GM12801 (cell line): Measurements from ENCODE around the gene ADD1.

Experiments
- CTCF ChIP-seq: IDR thresholded peaks from one replicate; pipeline ENCODE4 v1.5.1; 2011; ENCODE audit warnings: control low read depth; ENCODE audit not compliant: insufficient read length; ENCODE audit errors: extremely low read depth

ADD1 gene

GRCh38 chr4:2946812-2947600 is 103.4 kb downstream of the ADD1 start:
- no peak for TF ChIP-seq CTCF

- TF ChIP-seq CTCF, result no peak
Observed at GRCh38 chr4:2947926-2948325, 104.3 kb downstream of the ADD1 start.

- TF ChIP-seq CTCF, result no peak
Observed at GRCh38 chr4:2948895-2949781, 105.5 kb downstream of the ADD1 start.

GRCh38 chr4:2949782-2950125 is 106.1 kb downstream of the ADD1 start:
- no peak for TF ChIP-seq CTCF

- TF ChIP-seq CTCF, result no peak
Observed at GRCh38 chr4:2950221-2950989, 106.8 kb downstream of the ADD1 start.

- no peak for TF ChIP-seq CTCF
Observed at GRCh38 chr4:2953496-2953895, 109.9 kb downstream of the ADD1 start.
